CD4-positive, alpha-beta T cell treated with Interleukin-12 subunit alpha and Interleukin-12 subunit beta, for 1 hour (primary cell): ENCODE measurements around the gene DNAJC16.
"Not testable (repeated sequence)": the region's sequence is repeated elsewhere in the genome, so short reads cannot be mapped to it uniquely, and the experiment has no call there.

ENCODE experiments used
- DNase-seq: peaks from one replicate; pipeline ENCODE4 v3.0.0-alpha.2; 2020

Gene DNAJC16

DNA sequence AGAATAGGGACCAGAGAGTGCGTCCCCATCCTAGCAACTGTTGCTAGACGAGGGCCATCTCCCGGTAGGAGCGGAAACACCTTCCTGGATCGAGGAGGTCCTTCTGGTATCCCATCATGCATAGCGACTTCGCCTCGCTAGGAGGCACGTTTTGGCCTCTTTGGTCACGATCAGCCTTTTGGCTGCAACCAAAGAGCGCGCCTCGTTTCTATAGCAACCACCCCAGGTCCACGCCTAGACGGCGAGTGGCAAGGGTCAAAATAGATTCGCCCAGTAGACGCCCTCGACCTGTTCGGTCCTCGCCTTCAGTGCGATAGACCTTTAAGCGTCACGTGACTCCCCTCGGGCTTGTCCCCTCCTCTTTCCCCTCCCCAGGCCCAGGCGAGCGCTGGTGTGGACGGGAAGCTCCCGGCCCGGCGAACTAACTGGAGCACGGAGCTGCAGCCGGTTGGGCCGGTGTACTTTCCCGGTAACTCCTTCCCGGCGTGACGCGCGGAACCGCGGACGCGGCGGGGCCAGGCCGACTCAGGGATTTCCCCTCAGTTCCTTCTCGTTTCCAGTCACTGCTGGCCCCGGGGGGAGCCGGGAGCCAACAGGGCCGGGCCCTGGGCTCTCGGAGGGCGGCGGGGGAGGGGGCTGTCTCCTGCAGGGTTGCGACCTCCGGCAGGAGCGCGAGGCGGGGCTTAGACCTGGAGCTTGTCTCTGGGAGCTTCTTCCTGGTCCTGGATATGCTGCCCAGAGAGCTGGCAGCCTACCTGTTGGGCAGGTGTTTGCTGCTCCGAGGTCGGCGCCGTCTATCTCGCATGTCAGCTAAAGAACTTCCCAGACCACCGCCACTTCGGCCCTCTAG is at the start of gene DNAJC16:
Gene DNAJC16, plus strand, starts transcription at position 359 of the 850 bp plus-strand sequence. CDS start 2,258 bp downstream, outside the sequence.
- peak; percentile 99 for DNase-seq

DNA sequence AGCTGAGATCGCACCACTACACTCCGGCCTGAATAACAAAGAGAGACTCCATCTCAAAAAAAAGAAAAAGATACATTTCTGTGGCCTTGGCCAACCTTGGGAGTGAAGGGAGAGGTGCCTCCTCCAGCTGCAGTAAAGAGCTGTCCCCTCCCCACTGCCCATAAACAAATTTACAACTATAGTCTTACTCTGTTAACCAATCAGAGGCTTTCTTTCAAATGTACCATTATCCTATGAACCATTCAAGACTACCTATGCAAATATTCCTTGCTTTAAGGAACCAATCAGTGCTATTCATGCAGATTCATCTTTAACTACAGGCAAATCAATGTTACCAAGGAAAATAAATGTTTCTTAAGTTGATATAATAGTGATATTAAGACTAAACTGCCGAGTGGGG is 49.7 kb upstream of the DNAJC16 start:
- DNase-seq: no peak

DNA sequence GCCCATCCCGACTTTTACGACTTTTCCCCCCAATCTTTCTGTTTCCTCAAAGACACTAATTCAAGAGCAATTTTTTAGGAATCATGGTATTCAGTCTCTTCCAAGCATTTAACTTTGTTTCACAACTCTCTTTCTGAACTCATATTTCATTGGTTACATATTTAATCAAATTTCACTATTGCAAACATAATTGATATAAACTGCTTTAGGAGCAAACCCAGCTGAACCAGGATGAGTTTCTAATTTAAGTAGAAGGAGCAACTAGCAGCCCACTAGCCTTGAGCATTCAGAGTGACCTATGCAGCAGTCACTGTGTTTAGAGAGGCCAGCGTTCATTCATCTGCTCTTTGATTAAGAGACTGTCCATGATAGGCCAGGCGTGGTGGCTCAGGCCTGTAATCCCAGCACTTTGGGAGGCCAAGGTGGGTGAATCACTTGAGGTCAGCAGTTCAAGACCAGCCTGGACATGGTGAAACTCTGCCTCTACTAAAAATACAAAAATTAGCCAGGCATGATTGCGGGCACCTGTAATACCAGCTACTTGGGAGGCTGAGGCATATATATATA is 48.9 kb upstream of the DNAJC16 start:
- DNase-seq: no peak

DNA sequence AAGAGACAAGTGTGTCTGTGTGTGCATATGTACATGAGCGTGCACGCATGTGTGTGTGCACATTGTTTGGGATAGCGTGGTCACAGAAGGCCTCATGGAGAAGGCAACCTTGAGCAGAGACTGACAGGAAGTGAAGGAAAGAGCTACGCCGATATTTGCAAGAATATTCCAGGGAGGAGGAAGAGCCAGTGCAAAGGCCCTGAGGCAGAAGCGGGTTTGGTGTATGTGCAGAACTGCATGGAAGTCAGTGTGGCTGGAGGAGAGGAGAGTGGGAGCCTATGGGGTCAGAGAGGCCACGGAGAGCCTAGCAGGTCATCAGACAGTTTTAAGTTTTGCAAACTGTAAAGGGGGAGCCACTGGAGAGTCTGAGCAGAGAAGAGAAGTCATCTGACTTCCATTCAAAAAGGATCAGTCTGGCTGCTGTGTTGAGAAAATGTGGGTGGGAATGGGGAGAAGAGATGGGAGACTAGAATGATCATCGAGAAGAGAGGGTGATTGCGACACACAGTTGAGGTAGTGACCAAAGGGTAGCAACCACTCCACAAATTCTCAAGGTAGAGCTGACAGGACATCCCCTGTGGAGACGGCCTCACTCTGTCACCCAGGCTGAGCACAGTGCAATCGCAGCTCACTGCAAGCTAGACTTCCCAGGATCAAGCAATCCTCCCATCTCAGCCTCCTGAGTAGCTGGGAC is 46.8 kb upstream of the DNAJC16 start:
- no peak for DNase-seq

DNA sequence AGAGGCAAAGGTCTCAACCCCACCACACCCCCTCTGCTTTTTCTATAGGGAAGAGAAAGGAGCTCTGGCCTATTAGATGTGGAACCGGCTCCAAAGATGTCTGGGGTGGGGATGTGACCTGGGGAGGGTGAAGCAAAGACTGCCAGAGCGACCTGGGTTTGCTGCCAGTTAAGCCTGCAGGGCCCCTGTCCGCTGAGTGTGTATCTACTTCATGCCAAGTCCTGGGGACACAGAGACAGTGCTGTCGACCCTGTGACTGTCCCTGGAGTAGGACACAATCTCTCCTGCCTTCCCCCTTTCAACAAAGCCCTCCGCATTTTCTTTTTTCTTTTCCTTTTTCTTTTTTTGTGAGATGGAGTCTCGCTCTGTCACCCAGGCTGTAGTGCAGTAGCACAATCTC is 44.2 kb upstream of the DNAJC16 start:
- not testable (repeated sequence) for DNase-seq

DNA sequence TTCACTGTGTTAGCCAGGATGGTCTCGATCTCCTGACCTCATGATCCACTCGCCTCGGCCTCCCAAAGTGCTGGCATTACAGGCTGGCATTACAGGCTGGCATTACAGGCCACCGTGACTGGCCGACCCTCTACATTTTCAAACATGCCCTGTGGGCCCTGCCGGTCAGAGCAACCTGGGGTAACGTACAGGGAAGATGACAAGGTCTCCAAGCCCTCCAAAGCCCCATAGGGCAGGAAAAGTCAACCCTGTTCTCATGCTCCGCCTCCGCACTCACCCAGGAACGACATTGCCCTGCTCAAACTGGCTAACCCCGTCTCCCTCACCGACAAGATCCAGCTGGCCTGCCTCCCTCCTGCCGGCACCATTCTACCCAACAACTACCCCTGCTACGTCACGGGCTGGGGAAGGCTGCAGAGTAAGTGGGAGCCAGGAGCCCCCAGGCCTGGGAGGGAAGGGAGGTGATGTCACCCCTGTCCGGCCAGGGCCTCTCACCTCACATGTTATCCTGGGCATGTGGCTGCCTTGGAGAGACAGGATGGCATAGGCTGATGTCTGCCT is 43.6 kb upstream of the DNAJC16 start:
- DNase-seq: not testable (repeated sequence)

DNA sequence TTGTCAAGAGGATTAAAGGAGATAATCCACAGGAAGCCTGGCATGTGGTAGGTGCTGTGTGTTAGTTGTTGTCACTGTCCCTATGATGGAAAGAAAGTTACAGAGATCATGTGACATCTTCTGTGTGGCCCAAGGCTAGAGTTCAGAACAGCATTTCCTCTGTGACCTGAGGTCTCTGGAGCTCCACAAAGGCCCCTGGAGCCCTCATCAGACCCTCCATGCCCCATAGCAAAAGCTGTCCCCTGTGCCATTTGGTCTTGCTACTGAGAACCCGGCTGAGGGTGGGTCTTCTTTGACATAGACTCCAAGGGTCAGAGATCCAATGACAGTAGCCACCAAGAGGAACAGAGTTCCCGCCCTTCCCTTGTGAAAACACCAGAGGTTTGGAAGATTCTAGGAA is 42.7 kb upstream of the DNAJC16 start:
- DNase-seq: no peak

DNA sequence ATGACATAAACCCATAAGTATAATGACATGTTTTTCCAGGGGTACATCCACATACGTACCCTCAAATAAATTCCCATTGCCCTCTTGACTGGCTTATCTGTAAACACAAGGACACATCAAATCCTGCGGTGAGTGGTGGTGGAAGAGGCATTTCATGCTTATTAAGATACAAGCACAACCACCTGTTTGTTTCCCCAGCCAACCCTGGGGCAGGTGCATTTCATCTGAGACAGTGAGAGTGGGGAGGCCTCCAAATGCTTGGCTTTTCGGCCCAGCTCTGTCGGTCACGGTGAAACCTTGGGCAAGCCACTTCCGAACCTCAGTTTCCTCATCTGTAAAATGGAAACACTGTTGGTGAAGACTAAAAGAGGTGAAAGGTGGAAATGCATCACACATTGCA is 42.2 kb upstream of the DNAJC16 start:
- DNase-seq: not testable (repeated sequence)

DNA sequence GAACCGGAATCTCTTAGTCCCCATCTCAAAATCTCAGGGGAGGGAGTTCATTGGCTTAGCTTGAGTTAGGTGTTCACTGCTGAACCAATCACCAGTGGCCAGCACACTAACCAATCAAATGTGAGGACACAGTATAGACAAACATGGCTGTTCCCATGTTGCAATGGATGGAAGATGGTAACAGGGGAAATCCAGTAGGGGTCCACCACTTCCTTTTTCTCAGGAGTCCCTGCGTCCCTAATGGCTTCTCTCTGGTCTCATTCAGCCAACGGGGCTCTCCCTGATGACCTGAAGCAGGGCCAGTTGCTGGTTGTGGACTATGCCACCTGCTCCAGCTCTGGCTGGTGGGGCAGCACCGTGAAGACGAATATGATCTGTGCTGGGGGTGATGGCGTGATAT is 41.0 kb upstream of the DNAJC16 start:
- no peak for DNase-seq

DNA sequence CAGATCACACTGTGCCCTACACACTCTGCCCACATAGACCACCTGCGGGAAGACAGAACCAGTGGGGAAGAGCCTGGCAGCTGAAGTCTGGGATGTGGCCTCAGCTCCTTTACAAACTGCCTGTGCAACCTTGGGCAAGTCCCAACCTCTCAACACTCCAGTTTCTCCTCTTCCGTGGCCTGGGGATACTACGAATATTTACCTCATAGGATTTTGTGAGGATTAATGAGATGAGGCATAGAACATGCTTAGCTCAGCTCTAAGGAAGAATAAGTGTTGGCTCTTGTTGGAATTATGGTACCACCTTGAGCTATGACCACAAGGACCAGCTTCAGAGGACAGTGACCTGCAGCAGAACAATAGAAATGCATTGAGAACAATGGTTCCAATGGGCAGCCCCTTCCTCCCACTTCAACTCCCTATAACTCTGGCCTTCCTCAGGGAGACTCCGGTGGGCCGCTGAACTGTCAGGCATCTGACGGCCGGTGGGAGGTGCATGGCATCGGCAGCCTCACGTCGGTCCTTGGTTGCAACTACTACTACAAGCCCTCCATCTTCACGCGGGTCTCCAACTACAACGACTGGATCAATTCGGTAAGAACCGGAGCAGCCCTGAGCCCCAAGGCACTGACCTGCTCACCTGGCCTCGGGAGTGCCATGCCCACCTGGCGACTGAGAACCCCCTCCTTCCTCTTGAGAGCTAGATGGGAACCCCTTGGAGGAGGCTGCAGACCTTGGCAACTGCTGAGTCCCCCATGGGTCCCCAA is 39.6 kb upstream of the DNAJC16 start:
- DNase-seq: not testable (repeated sequence)

DNA sequence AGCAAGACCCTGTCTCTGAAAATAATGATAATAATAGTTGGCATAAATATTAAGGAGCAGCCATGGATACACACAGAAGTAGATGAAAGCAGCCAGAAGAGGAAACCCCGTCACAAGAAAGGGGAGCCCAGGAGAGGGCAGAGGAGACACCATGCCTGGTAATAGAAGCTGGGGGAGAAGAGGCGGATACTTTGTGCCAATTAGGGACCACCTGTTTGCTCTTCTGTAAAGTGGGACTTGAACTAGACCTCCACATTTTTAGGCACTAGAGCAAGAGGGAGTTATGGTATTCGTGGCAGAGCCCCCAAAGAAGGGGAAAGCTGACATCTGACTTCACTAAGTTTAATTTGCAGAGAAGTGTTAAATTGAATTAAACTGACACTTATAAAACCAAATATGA is 38.3 kb upstream of the DNAJC16 start:
- DNase-seq: no peak

DNA sequence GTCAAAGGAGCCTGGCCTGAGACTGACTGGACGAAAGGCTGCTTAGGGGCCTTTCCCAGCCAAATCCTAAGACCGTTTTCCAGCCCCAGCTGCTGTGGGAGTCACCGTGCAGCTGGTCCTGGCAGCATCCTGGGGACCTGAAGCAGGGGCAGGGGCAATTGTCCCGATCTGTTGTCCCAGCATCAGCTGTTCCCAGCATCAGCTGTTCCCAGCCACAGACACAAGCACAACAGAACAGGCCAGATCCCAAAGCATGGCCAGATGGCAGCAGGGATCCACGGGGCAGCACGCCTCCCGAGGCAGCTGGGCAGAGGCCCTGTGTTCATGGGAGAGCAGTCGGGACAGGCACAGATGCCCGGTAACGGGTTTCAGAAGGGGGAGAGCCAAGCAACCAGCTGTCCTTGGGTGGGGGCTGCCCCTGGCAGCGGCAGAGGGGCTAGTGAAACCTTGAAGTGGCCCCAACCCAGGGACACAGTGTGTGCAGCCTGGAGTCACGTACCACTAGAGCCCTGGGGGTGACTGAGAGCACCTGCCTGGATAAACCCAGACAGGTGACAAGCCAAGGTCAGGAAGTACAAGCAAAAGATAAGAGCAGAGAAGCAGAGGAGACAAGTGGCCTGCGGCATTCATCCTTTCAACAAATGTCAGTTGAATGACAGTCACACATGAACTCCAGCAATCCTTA is 37.5 kb upstream of the DNAJC16 start:
- DNase-seq: no peak

DNA sequence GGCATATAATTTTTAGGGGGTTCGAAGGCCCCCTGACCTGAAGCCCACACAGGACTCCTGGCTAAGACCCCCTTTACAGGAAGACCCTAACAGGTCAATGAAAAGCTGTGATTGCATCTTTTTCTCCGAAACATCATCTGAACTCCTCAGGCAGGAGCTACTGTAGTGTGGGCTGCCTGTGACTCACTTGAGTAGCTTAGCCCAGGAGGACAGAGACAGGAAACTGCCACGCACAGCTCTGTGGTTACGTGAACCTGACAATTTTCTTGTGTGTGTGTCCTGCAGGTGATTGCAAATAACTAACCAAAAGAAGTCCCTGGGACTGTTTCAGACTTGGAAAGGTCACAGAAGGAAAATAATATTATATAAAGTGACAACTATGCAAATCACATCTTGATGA is 35.6 kb upstream of the DNAJC16 start:
- DNase-seq: not testable (repeated sequence)

DNA sequence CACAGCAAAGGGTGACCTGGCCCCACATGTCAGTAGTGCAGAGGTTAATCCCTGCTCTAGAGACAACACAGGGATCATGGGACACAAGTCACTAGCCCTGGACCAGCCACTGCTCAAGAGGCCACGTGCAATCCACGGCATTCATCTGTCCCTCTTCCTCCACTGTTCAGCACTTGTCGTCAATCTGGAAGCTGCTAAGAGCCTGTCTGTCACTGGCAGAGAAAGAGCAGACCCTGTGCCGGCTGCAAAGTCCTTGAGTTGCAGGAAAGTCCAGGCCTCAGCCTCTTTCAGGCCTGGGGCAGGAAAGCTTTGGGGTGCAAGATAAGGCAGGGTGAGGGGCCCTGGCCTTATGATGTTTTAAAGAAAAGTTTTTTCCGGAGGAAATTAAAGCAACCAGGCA is 34.1 kb upstream of the DNAJC16 start:
- no peak for DNase-seq

DNA sequence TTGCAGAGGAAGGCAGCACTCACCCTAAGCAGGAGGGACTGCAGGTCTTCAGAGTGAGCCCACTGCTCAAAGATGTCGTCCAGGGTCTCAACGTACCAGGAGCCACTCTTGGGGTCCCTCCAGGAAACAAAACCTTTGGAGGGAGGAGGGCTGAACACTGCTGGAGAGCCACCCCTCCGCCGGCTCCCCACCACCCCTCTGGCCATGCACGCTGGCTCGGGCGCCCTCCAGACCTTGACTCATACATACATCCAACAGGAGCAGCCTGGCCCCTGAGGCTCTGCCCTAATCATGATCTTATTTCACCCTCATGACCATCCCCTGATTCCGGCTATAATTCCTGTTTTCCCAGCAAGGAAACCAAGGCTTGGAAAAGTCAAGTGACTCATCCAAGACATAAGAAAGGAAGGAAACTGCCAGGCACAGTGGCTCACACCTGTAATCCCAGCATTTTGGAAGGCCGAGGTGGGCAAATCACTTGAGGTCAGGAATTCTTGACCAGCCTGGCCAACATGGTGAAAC is 32.7 kb upstream of the DNAJC16 start:
- DNase-seq: no peak

DNA sequence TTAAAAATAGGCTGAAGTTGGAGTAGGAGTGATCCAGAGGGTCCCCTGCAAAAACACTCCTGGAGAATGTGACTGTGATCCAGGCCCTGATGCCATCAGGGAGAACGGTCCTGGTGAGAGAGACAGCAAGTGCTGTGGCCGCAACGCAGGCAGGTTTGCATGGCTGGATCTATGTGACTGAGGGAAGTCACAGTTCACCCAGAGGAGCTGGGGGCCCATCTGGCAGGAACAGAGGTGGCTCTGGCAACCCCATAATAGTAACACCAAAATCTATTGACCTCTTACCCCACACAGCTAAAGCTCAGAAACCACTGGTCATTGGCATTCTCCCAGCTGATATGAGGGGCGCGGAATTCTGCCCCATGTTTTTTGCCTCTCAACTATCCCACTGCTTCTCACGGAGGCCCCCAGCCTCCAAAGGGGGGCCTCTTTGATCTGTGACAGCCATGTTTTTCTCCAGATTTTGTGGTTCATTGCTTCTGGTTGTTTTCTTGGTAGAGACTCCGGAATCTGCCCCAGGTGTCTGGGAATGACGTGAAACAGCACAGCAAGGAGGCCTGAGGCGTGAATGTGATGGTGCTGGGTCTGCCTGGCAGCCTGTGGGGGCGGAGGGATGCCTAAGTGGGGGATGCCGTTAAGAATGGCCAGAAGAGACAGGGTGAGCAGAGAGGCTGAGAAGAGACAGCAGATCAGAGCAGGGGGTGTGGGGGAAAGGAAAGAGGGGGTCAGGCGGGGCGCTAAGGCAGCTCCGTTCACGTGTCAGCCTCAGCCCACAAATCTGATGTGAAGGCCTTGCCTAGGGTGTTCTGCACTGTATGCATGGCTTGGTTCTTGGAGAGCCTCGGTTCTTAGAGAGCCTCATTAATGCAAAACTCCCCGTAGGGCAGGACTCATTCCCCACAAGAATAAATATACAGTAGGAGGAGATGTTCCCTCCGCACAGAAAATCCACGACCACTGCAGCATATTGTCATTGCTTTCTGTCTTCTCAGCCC is 26.2 kb upstream of the DNAJC16 start:
- no peak for DNase-seq

DNA sequence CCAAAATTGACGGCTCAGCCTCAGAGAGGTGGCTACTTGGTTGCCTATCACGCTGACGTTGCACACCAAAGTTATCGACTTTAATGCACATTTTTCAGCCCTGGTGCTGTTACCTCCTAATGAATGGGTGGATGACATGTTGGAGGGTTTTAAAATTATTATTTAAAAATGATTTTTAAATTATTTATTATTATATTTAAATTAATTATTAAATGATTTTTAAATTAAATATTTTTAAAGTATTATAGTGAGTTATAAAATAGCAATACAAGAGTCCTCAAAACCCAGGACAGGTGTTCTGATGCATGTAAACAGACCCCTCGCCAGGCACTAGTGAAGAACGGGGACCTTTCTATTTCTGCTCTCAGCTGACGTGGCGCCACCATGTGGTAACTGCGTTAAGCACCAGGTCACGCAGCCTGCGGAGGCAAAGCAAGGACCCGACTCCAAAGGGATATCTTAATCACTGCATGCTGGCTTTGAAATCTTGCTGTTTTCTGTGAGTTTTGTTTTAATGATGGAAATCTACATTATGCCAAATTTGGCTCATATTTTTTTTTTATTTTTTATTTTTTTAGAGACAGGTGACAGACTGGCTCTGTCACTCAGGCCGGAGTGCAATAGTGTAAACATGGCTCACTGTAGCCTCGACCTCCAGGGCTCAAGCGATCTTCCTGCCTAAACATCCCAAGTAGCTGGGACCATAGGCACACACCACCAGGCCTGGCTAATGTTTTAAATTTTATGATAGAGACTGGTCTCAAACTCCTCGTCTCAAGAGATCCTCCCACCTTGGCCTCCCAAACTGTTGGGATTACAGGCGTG is 25.2 kb upstream of the DNAJC16 start:
- DNase-seq: peak; percentile 52

DNA sequence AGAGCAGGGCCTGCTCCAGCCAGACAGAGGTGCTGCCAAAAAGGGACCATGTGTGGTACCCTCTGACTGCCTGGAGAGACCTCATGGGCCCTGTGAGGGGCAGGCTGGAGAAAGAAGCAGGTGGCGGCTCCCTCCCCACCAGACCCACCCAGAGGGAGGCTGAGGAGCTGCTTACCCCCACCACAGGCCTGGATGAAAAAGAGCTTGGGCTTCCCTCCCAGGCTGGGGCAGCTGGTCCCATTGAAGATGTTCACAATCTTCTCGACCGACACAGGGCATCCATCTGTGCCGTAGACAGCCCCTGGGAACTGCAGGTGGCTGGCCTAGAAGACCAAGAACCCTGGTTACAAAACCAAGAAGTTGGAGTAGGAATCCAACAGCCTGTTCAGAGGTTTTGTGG is 22.2 kb upstream of the DNAJC16 start:
- no peak for DNase-seq

DNA sequence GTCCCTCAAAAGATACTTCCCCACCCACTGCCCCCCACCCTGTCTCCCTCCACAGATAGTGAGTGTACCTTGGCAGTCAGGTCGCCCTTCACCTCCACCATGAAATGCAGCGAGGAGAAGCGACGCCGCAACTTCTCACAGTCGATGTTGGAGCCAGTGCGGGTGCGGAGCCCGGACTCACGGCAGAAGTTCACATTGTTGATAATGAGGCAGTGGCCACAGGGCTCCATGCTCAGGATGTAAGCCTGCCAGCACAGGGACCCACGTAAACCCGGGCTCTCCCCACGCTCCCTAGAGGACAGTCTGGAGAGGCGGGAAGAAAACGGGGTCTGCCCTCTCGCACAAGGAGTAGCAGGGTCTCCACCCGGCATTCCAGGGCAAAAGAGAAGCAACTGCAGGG is 19.8 kb upstream of the DNAJC16 start:
- no peak for DNase-seq

DNA sequence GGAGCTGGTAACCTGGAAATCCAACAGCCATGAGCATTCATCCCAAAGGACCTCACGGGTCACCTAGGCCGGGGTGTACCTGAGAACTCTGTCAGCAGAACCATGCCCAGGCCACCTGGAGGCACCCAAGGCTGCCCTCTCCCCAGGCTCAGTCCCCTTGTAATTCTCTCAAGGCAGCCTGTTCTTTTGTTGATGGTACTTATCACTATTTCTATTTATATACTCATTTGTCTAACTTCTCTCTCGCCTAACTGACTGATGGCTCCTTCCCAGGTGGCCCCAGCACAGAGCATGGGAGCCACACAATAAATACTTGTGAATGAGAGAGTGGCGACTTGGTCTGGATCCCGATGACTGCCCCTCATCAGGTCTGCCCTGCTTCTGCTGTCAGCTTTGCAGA is 19.4 kb upstream of the DNAJC16 start:
- no peak for DNase-seq
